ENCODE measurements around the gene GFY. TPM values are rescaled to one million over a fixed set of nuclear protein-coding genes. Genes with fewer than 3 reads are reported as not detected.

Gene GFY
- polyA plus RNA-seq, 3 donors = not detected

DNA sequence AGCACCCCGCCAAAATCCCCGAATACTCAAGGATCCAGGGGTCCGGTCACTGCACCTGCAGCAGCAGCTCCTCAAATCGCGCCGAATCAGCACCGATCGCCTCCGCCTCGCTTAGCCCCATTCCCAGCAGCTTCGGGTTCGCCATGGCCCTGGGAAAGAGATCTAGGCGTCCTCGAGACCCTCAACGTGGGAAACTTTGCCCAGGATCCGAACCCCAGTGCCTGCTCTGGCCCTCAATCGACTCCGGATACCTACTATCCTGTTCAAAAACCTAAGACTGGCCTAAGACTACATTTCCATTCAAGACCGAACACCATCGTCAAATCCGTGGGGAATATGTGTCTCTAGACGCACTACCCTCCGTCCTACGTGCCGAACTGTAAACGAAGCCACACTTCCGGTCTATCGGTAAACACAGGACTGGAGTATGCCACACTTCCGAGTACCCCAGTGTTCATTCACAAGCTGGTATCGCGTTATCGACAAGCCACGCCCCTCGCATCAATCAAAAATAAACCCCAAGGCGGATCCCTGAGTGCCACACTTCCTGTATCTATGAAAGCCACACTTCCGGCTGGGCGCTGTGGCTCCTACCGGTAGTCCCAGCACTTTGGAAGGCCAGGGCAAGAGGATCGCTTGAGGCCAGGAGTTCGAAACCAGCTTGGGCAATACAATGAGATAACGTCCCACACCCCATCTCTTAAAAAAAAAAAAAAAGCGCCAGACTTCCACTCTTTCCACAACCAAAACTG lies 26.4 kb downstream of the GFY start, which contains the start of gene PIH1D1:
TSS of gene PIH1D1 (minus strand) at position 385 of the 752 bp plus-strand sequence. CDS start at position 145, 240 bp downstream.
- Mint-ChIP-seq H3K27me3 (ENCODE audit: low read depth in 3 of 3) (peaks cover 0 to 3% (median 0%) of the 10 kb centered on the region in 3 donors), H3K4me3 (peak within 1 kb of the TSS; percentile 95 to 100), H3K4me1 (peaks cover 39% of the 10 kb centered on the region), H3K9me3 (peaks cover 0 to 2% (median 0%) of the 10 kb centered on the region in 7 donors), H3K27ac (peak within 1 kb of the TSS; percentile 99 to 100 (median 100)), H3K36me3 (peaks cover 44 to 52% of the 10 kb centered on the region in 2 donors)
- Histone ChIP-seq H3K27me3 (ENCODE audit: control insufficient read depth in 2 of 2, insufficient read depth in 2 of 2, low read length in 2 of 2) (no peaks in the 10 kb centered on the region), H3K79me2 (ENCODE audit: insufficient read depth, low read length) (peaks cover 42% of the 10 kb centered on the region), H3K4me3 (replicated peaks in 1 of 3; ENCODE audit: low read depth in 2 of 3, low read length in 3 of 3) (peak within 1 kb of the TSS; percentile 71 to 98 (median 79)), H3K9ac (ENCODE audit: insufficient read depth, low read length, poor library complexity, severe bottlenecking) (peak within 1 kb of the TSS; percentile 84), H3K27ac (ENCODE audit: low read depth in 1 of 2, low read length in 2 of 2) (peak within 1 kb of the TSS; percentile 92 to 98), H3K4me2 (replicated peaks; ENCODE audit: extremely low read depth, low read length, poor library complexity, severe bottlenecking) (peak within 1 kb of the TSS; percentile 99), H3K36me3 (replicated peaks in 1 of 2; ENCODE audit: control insufficient read depth in 1 of 2, insufficient read depth in 2 of 2, low read length in 2 of 2) (peaks cover 25 to 42% of the 10 kb centered on the region in 2 donors), H4K20me1 (ENCODE audit: insufficient read depth, low read length) (no peaks in the 10 kb centered on the region), H3K4me1 (ENCODE audit: control insufficient read depth in 1 of 2, insufficient read depth in 2 of 2, low read length in 2 of 2) (peaks cover 28 to 39% of the 10 kb centered on the region in 2 donors), H3K9me3 (replicated peaks in 1 of 2; ENCODE audit: control insufficient read depth in 1 of 2, insufficient read depth in 1 of 2, low read length in 2 of 2) (no peaks in the 10 kb centered on the region), H2AFZ (ENCODE audit: insufficient read depth, low read depth, low read length, poor library complexity, severe bottlenecking) (peak within 1 kb of the TSS; percentile 93)
- intact Hi-C loops (cut with micrococcal nuclease) = loop anchor here (5.0 to 10.0 kb wide), 3 partner anchors 36 to 367 kb away; partner anchors contain the start of genes RPL13A (in 1 of the 2), RPS11 (in 1 of the 2) and SNRNP70 (in 1 of the 2)
- under 1% methylated on average over 38 of the region's 42 CpGs for WGBS (ENCODE audit: insufficient coverage)
- peak; percentile 97 to 100 (median 98) for DNase-seq
- no peak for TF ChIP-seq CTCF (IDR thresholded peaks at IDR 0.05)

- WGBS (ENCODE audit: insufficient coverage) = under 1% methylated on average over 60 of the region's 66 CpGs
- no peaks in the 10 kb centered on the region for H3K27me3 ChIP-seq (ENCODE audit: control insufficient read depth in 2 of 2, insufficient read depth in 2 of 2, low read length in 2 of 2)
- Mint-ChIP-seq H3K4me1 (peaks cover 35% of the 10 kb centered on the region), H3K27ac (peak within 1 kb of the TSS; percentile 99 to 100 (median 100)), H3K9me3 (peaks cover 0 to 2% (median 0%) of the 10 kb centered on the region in 7 donors), H3K4me3 (peak within 1 kb of the TSS; percentile 95 to 100), H3K36me3 (peaks cover 38 to 49% of the 10 kb centered on the region in 2 donors), H3K27me3 (ENCODE audit: low read depth in 3 of 3) (peaks cover 0 to 5% (median 0%) of the 10 kb centered on the region in 3 donors)
- peak; percentile 97 to 98 (median 98) for DNase-seq
- peak within 1 kb of the TSS; percentile 93 for H2AFZ ChIP-seq (ENCODE audit: insufficient read depth, low read depth, low read length, poor library complexity, severe bottlenecking)
- no peaks in the 10 kb centered on the region for H3K9me3 ChIP-seq (replicated peaks in 1 of 2; ENCODE audit: control insufficient read depth in 1 of 2, insufficient read depth in 1 of 2, low read length in 2 of 2)
- peak within 1 kb of the TSS; percentile 92 to 98 for H3K27ac ChIP-seq (ENCODE audit: low read depth in 1 of 2, low read length in 2 of 2)
- no peak for TF ChIP-seq CTCF (IDR thresholded peaks at IDR 0.05)
- H3K4me1 ChIP-seq (ENCODE audit: control insufficient read depth in 1 of 2, insufficient read depth in 2 of 2, low read length in 2 of 2) = peaks cover 28 to 39% of the 10 kb centered on the region in 2 donors
- intact Hi-C loops (cut with micrococcal nuclease) = loop anchor here (5.0 to 10.0 kb wide), 3 partner anchors 34 to 368 kb away; partner anchors contain the start of genes RPL13A (in 1 of the 2), RPS11 (in 1 of the 2) and SNRNP70 (in 1 of the 2)
- H3K9ac ChIP-seq (ENCODE audit: insufficient read depth, low read length, poor library complexity, severe bottlenecking) = peak within 1 kb of the TSS; percentile 84
- H3K4me3 ChIP-seq (replicated peaks in 1 of 3; ENCODE audit: low read depth in 2 of 3, low read length in 3 of 3) = peak within 1 kb of the TSS; percentile 71 to 98 (median 79)
- H3K79me2 ChIP-seq (ENCODE audit: insufficient read depth, low read length) = peaks cover 42% of the 10 kb centered on the region
- peaks cover under 1% of the 10 kb centered on the region for H4K20me1 ChIP-seq (ENCODE audit: insufficient read depth, low read length)
- H3K36me3 ChIP-seq (replicated peaks in 1 of 2; ENCODE audit: control insufficient read depth in 1 of 2, insufficient read depth in 2 of 2, low read length in 2 of 2) = peaks cover 14 to 28% of the 10 kb centered on the region in 2 donors
- peak within 1 kb of the TSS; percentile 99 for H3K4me2 ChIP-seq (replicated peaks; ENCODE audit: extremely low read depth, low read length, poor library complexity, severe bottlenecking)
Measured at GRCh38 chr19:49453013-49453756, 28.0 kb downstream of the GFY start, which contains the start of gene ALDH16A1. Gene ALDH16A1, plus strand, starts transcription at chr19:49453225. Its CDS starts 107 bp downstream, at chr19:49453332.

All from CD14-positive monocyte (primary cell).